Measurements from ENCODE around the gene ZCCHC14. TPM values are rescaled to one million over a fixed set of nuclear protein-coding genes. Genes with fewer than 3 reads are reported as not detected.
"Not testable (repeated sequence)": the region's sequence is repeated elsewhere in the genome, so short reads cannot be mapped to it uniquely, and the experiment has no call there.

ZCCHC14 gene
- polyA plus RNA-seq, 1 experiment: 2.7 TPM

- H3K36me3 ChIP-seq (ENCODE audit: control insufficient read depth, insufficient read depth, low read length): no peaks in the 10 kb centered on the region
- TF ChIP-seq CTCF (IDR thresholded peaks at IDR 0.05; ENCODE audit: insufficient read depth, low read depth, low read length): no peak
- DNase-seq (ENCODE audit: low read depth): no peak
- H3K27me3 ChIP-seq (ENCODE audit: control insufficient read depth, insufficient read depth, low read length): no peaks in the 10 kb centered on the region
- H3K4me3 ChIP-seq (ENCODE audit: low read depth, low read length): no peak overlapping the region
- POLR2A ChIA-PET: no interaction called here
- CTCF ChIA-PET: no interaction called here
Measured at GRCh38 chr16:87484487-87485331, 8.1 kb downstream of the ZCCHC14 start.

- no peak for TF ChIP-seq CTCF (IDR thresholded peaks at IDR 0.05; ENCODE audit: insufficient read depth, low read depth, low read length)
- ChIA-PET CTCF (no interaction called here), POLR2A (no interaction called here)
- no peak for DNase-seq (ENCODE audit: low read depth)
- Histone ChIP-seq H3K4me3 (ENCODE audit: low read depth, low read length) (no peak overlapping the region), H3K36me3 (ENCODE audit: control insufficient read depth, insufficient read depth, low read length) (no peaks in the 10 kb centered on the region), H3K27me3 (ENCODE audit: control insufficient read depth, insufficient read depth, low read length) (no peaks in the 10 kb centered on the region)
Measured at GRCh38 chr16:87483481-87483880, 9.3 kb downstream of the ZCCHC14 start.

DNA sequence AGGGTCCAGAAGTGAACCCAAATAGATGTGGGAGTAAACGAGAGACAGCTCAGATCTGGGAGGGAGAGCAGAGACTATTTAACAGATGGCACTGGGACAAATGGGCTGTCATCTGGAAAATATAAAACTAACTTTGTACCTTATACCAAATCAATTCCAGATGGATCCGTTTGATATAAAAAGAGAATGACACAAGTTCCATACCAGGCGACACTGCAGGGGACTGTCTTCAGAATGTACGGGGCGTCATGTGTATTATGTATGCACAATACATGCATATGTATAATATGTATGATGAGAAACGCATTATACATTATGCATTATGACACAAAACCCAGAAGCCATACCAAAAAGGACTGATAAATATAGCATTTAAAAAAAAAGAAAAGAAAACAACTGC is 10.2 kb downstream of the ZCCHC14 start:
- DNase-seq (ENCODE audit: low read depth); H3K36me3 ChIP-seq (ENCODE audit: control insufficient read depth, insufficient read depth, low read length); H3K27me3 ChIP-seq (ENCODE audit: control insufficient read depth, insufficient read depth, low read length); H3K4me3 ChIP-seq (ENCODE audit: low read depth, low read length); CTCF ChIA-PET; POLR2A ChIA-PET: not testable (repeated sequence)

GRCh38 chr16:87482266-87482665 is 10.6 kb downstream of the ZCCHC14 start:
- no peak for TF ChIP-seq CTCF (IDR thresholded peaks at IDR 0.05; ENCODE audit: insufficient read depth, low read depth, low read length)
- H3K27me3 ChIP-seq (ENCODE audit: control insufficient read depth, insufficient read depth, low read length): no peaks in the 10 kb centered on the region
- H3K36me3 ChIP-seq (ENCODE audit: control insufficient read depth, insufficient read depth, low read length): no peaks in the 10 kb centered on the region
- POLR2A ChIA-PET: no interaction called here
- no peak overlapping the region for H3K4me3 ChIP-seq (ENCODE audit: low read depth, low read length)
- no peak for DNase-seq (ENCODE audit: low read depth)
- CTCF ChIA-PET: no interaction called here

DNA sequence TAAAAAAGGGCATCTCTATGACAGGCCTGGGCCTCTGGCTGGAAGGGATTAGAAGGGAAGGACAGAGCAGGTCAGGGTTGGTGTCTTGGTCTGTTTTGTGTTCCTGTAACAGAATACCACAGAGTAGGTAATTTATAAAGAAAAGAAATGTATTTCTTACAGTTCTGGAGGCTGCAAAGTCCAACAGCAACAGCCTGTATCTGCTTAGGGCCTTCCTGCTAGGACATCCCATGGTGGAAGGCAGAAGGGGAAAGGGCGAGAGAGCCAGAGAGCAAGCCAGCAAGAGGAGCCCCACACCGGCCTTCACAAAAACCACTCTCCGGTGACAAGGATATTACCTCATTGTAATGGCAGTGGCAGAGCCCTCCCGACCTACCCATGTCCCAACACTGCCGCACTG is 11.1 kb downstream of the ZCCHC14 start:
- H3K4me3 ChIP-seq (ENCODE audit: low read depth, low read length); H3K27me3 ChIP-seq (ENCODE audit: control insufficient read depth, insufficient read depth, low read length); POLR2A ChIA-PET; H3K36me3 ChIP-seq (ENCODE audit: control insufficient read depth, insufficient read depth, low read length); CTCF ChIA-PET; DNase-seq (ENCODE audit: low read depth): not testable (repeated sequence)

GRCh38 chr16:87477209-87477981 is 15.4 kb downstream of the ZCCHC14 start:
- H3K36me3 ChIP-seq (ENCODE audit: control insufficient read depth, insufficient read depth, low read length); DNase-seq (ENCODE audit: low read depth); POLR2A ChIA-PET; H3K27me3 ChIP-seq (ENCODE audit: control insufficient read depth, insufficient read depth, low read length); CTCF ChIA-PET; H3K4me3 ChIP-seq (ENCODE audit: low read depth, low read length): not testable (repeated sequence)

All from BJ (cell line).